SU-DHL-6 (cell line): ENCODE measurements around the gene HPGDS.

Experiments
- EZH2phosphoT487 ChIP-seq: fragments of 200-600 bp; sonication (generic), shearing (Covaris generic); conservative IDR thresholded peaks from 2 replicates; pipeline ENCODE4 v1.6.1; 2018; ENCODE audit warnings: mild to moderate bottlenecking, antibody characterized with exemption, low read length, moderate library complexity, mixed read lengths
- TF ChIP-seq, protein P1 (sequence below): fragments of 200-600 bp; sonication (generic); IDR thresholded peaks from one replicate; pipeline ENCODE4 v1.5.1; 2017; ENCODE audit warnings: antibody characterized with exemption, mild to moderate bottlenecking, low read length, moderate library complexity; ENCODE audit not compliant: insufficient read depth, poor library complexity, severe bottlenecking

DNA sequence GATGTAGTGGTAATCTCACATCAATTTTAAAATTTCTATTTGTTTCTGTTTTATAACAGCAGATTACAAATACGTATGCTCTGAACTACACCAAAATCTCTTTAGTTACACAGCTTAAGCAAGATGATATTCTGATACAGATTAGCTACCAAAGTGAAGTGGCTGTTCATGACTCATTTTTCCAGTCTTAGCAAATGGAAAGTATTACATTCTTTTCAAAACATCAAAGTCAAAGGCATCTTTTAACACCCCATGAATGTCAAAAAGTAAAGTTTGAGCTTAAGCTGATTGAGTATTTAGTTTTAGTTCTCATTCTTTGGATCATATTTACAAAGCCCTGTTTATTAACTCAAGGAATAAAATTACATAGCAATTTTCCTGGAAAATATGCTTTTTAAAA lies 6.6 kb upstream of the HPGDS start:
- TF ChIP-seq, protein P1, sequence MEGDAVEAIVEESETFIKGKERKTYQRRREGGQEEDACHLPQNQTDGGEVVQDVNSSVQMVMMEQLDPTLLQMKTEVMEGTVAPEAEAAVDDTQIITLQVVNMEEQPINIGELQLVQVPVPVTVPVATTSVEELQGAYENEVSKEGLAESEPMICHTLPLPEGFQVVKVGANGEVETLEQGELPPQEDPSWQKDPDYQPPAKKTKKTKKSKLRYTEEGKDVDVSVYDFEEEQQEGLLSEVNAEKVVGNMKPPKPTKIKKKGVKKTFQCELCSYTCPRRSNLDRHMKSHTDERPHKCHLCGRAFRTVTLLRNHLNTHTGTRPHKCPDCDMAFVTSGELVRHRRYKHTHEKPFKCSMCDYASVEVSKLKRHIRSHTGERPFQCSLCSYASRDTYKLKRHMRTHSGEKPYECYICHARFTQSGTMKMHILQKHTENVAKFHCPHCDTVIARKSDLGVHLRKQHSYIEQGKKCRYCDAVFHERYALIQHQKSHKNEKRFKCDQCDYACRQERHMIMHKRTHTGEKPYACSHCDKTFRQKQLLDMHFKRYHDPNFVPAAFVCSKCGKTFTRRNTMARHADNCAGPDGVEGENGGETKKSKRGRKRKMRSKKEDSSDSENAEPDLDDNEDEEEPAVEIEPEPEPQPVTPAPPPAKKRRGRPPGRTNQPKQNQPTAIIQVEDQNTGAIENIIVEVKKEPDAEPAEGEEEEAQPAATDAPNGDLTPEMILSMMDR, result no peak
- TF ChIP-seq EZH2phosphoT487, result no peak
